ENCODE data around the gene SEMA3G. TPM values are rescaled to one million over a fixed set of nuclear protein-coding genes. Genes with fewer than 3 reads are reported as not detected.

The SEMA3G gene
- total RNA-seq, 1 donor from 2014 or later = not detected

GRCh38 chr3:52396011-52396906 is 48.6 kb downstream of the SEMA3G start:
- no peak overlapping the region for H3K27ac Mint-ChIP-seq
- no peaks in the 10 kb centered on the region for H3K9me3 Mint-ChIP-seq
- ATAC-seq (ENCODE audit: low read depth) = no peak
- no peaks in the 10 kb centered on the region for H3K4me1 Mint-ChIP-seq
- H3K27me3 Mint-ChIP-seq = no peaks in the 10 kb centered on the region
- DNase-seq = no peak
- TF ChIP-seq CTCF (IDR thresholded peaks at IDR 0.05) = no peak
- ChIA-PET POLR2A (interaction anchor here (0.5 kb wide), 1 partner anchor 9 kb away, joined by 7 read pairs; no protein-coding TSS in a partner anchor), CTCF (no interaction called here)
- no peak overlapping the region for H3K4me3 Mint-ChIP-seq
- peaks cover 50% of the 10 kb centered on the region for H3K36me3 Mint-ChIP-seq (ENCODE audit: low read depth)
- intact Hi-C loops (cut with micrococcal nuclease) = no loop called here

DNA sequence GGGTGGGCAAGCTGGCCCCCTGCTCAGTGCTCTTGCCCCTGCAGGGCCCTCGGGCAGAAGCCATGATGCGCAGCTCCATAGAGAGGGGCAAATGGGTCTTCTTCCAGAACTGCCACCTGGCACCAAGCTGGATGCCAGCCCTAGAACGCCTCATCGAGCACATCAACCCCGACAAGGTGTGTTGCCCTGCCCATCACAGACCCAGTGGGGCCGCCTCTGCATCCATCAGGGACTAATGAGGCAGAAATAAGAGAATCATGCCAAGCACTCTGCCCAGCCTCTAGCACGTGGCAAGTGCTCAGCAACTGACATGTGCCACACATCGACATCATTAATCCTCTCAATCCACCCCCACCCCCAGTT is 49.4 kb downstream of the SEMA3G start:
- ChIA-PET CTCF (no interaction called here), POLR2A (no interaction called here)
- no peaks in the 10 kb centered on the region for H3K9me3 Mint-ChIP-seq
- H3K4me3 Mint-ChIP-seq = no peak overlapping the region
- DNase-seq = no peak
- no peak overlapping the region for H3K27ac Mint-ChIP-seq
- no peaks in the 10 kb centered on the region for H3K4me1 Mint-ChIP-seq
- H3K36me3 Mint-ChIP-seq (ENCODE audit: low read depth) = peaks cover 50% of the 10 kb centered on the region
- intact Hi-C loops (cut with micrococcal nuclease) = no loop called here
- no peaks in the 10 kb centered on the region for H3K27me3 Mint-ChIP-seq
- TF ChIP-seq CTCF (IDR thresholded peaks at IDR 0.05) = no peak
- no peak for ATAC-seq (ENCODE audit: low read depth)

DNA sequence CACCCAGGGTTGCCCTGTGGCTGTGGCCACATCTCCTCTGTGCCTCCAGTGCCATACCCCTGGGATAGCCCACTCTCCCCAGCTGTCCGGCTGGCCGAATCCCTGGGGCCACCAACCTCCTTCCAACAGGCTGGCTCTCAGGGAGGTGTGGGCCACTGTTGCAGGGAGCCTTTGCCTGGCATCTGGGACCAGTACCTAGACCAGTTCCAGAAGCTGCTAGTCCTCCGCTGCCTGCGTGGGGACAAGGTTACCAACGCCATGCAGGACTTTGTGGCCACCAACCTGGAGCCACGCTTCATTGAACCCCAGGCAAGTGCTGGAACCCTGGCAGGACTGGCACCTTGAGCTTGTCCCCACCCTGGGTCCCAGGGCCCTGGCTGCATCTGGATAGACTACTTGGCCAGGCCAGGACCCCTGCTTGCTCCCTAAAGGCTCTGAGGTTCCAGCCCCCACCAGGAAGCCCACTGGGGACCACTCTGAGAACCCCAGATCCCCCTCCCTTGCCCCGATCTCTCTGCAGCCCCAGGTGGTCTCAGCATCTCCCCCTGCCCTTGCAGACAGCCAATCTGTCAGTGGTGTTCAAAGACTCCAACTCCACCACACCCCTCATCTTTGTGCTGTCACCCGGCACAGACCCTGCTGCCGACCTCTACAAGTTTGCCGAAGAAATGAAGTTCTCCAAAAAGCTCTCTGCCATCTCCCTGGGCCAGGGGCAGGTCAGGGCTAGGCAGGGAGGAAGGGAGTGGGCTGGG is 50.0 kb downstream of the SEMA3G start:
- Mint-ChIP-seq H3K27me3 (no peaks in the 10 kb centered on the region), H3K27ac (no peak overlapping the region), H3K36me3 (ENCODE audit: low read depth) (peaks cover 48% of the 10 kb centered on the region), H3K4me1 (no peaks in the 10 kb centered on the region), H3K4me3 (no peak overlapping the region), H3K9me3 (no peaks in the 10 kb centered on the region)
- ATAC-seq (ENCODE audit: low read depth) (no peak), DNase-seq (no peak)
- TF ChIP-seq CTCF (IDR thresholded peaks at IDR 0.05) = no peak
- ChIA-PET CTCF (no interaction called here), POLR2A (no interaction called here)
- intact Hi-C loops (cut with micrococcal nuclease) = no loop called here

- Mint-ChIP-seq H3K36me3 (ENCODE audit: low read depth) (peaks cover 49% of the 10 kb centered on the region), H3K4me3 (no peak overlapping the region), H3K27ac (no peak overlapping the region), H3K9me3 (no peaks in the 10 kb centered on the region), H3K4me1 (no peaks in the 10 kb centered on the region), H3K27me3 (no peaks in the 10 kb centered on the region)
- ChIA-PET CTCF (no interaction called here), POLR2A (no interaction called here)
- no peak for TF ChIP-seq CTCF (IDR thresholded peaks at IDR 0.05)
- no peak for ATAC-seq (ENCODE audit: low read depth)
- no peak for DNase-seq
- intact Hi-C loops (cut with micrococcal nuclease) = no loop called here
These were observed 50.8 kb downstream of the SEMA3G start for GRCh38 chr3:52393959-52394670.

Data from activated B cell treated with CpG ODN at 0.5 μM for 24 hours (primary cell).